HepG2 (cell line): ENCODE results near the gene DNAJC7. TPM values are rescaled to one million over a fixed set of nuclear protein-coding genes. Genes with fewer than 3 reads are reported as not detected.

ENCODE experiments used
- ATAC-seq: fragments of 200-7000 bp; cut with Tn5 transposase; 3 replicates; pipeline ENCODE4 v1.9.1; 2020; ENCODE audit warnings: mild to moderate bottlenecking, moderate library complexity
- BruUV-seq: library from RNA; stranded (reverse); fragments of 400-500 nt; replicated peaks from 2 replicates; lab custom pipeline; 2021; lab: Mats Ljungman, UMichigan
- CTCF ChIA-PET: fragments of 300-600 bp; formaldehyde crosslinking; extraction: SDS; loops from one replicate; lab custom pipeline; 2021; ENCODE audit warnings: low total read pairs, inconsistent platforms, low intra/inter-chr PET ratio; lab: Yijun Ruan, JAX
- POLR2A ChIA-PET: fragments of 350-600 bp; sonication (Branson Sonifier 250); formaldehyde crosslinking; loops from one replicate; lab custom pipeline; 2020; ENCODE audit warnings: antibody characterized with exemption, inconsistent platforms; lab: Yijun Ruan, JAX
- DNase-seq: peaks from one replicate; pipeline ENCODE4 v3.0.0-alpha.2; 2015; ENCODE audit warnings: low spot score
- FAIRE-seq: peaks from 3 replicates; lab custom pipeline; 2011; peaks lifted over from hg19 to GRCh38; lab: Jason Lieb, UNC
- H2AFZ ChIP-seq: one replicate; pipeline ENCODE4 v1.6.1; 2011; ENCODE audit warnings: low read length, inconsistent platforms
- H3K27ac ChIP-seq: fragments of 300-600 bp; 3 replicates; pipeline ENCODE4 v1.8.0; 2011; ENCODE audit warnings: mixed run types, mild to moderate bottlenecking, mixed read lengths, low read length, inconsistent platforms; ENCODE audit not compliant: insufficient read depth; ENCODE audit errors: extremely low read length
- H3K27me3 ChIP-seq, 2 experiments: fragments of 200-600 bp in 1 of 2; 2 replicates in 1 of 2; 3 replicates in 1 of 2; pipeline versions ENCODE4 v1.6.0 to v1.8.0; 2011; ENCODE audit warnings: low read length in 2 of 2, mild to moderate bottlenecking in 2 of 2, moderate library complexity in 2 of 2, inconsistent platforms in 1 of 2; ENCODE audit not compliant: insufficient read depth in 2 of 2, control insufficient read depth in 1 of 2
- H3K36me3 ChIP-seq, 2 experiments: fragments of 200-600 bp in 1 of 2; replicated peaks in 1 of 2; 2 replicates in 1 of 2; 3 replicates in 1 of 2; pipeline versions ENCODE4 v1.5.1 to v1.8.0; 2011; ENCODE audit warnings: low read length in 2 of 2, inconsistent platforms in 1 of 2; ENCODE audit not compliant: insufficient read depth in 2 of 2, control insufficient read depth in 1 of 2
- H3K4me1 ChIP-seq: 2 replicates; pipeline ENCODE4 v1.5.1; 2012; ENCODE audit warnings: low read length, inconsistent platforms; ENCODE audit not compliant: insufficient read depth
- H3K4me2 ChIP-seq: 2 replicates; pipeline ENCODE4 v1.6.0; 2011; ENCODE audit warnings: low read depth, low read length, inconsistent platforms
- H3K4me3 ChIP-seq, 3 experiments: fragments of 200-600 bp in 1 of 3; sonication (generic), shearing (Covaris generic) in 1 of 3; replicated peaks in 1 of 3; 2 replicates each; pipeline ENCODE4 v1.5.1; 2011 to 2016; ENCODE audit warnings: low read length in 3 of 3, inconsistent platforms in 2 of 3, low read depth in 2 of 3, mild to moderate bottlenecking in 2 of 3, control low read depth in 1 of 3, mixed read lengths in 1 of 3; ENCODE audit not compliant: insufficient read depth in 1 of 3
- H3K79me2 ChIP-seq: one replicate; pipeline ENCODE4 v1.6.1; 2011; ENCODE audit warnings: low read length, inconsistent platforms; ENCODE audit not compliant: insufficient read depth
- H3K9ac ChIP-seq: 2 replicates; pipeline ENCODE4 v1.6.0; 2011; ENCODE audit warnings: mild to moderate bottlenecking, low read depth, low read length, inconsistent platforms; ENCODE audit not compliant: insufficient read depth
- H3K9me3 ChIP-seq: 2 replicates; pipeline ENCODE4 v1.5.1; 2012; ENCODE audit warnings: mild to moderate bottlenecking, low read length
- H4K20me1 ChIP-seq: 2 replicates; pipeline ENCODE4 v1.6.0; 2011; ENCODE audit warnings: inconsistent platforms, mild to moderate bottlenecking, low read length, moderate library complexity; ENCODE audit not compliant: insufficient read depth
- ATF5 ChIP-seq: sonication (generic); formaldehyde crosslinking; IDR thresholded peaks from 2 replicates; pipeline ENCODE4 v1.4.0; 2020; ENCODE audit warnings: mild to moderate bottlenecking, low read depth, missing genetic modification reagents
- FOXA1 ChIP-seq, 2 experiments: fragments of 450-650 bp in 1 of 2; sonication (generic) in 1 of 2; formaldehyde crosslinking in 1 of 2; IDR thresholded peaks; 2 replicates each; pipeline versions ENCODE4 v1.4.0 to v1.6.1; 2016 to 2020; ENCODE audit warnings: missing genetic modification reagents in 1 of 2
- GATA4 ChIP-seq: sonication (generic); IDR thresholded peaks from 2 replicates; pipeline ENCODE4 v1.6.1; 2016; ENCODE audit warnings: antibody characterized with exemption, low read depth, borderline replicate concordance
- JUNB ChIP-seq: sonication (generic); formaldehyde crosslinking; IDR thresholded peaks from 2 replicates; pipeline ENCODE4 v1.8.0; 2022; ENCODE audit warnings: missing genetic modification reagents, mild to moderate bottlenecking, borderline replicate concordance
- KDM5B ChIP-seq: sonication (generic); formaldehyde crosslinking; IDR thresholded peaks from 2 replicates; pipeline ENCODE4 v1.4.0; 2020; ENCODE audit warnings: missing genetic modification reagents, mild to moderate bottlenecking, borderline replicate concordance
- KMT2B ChIP-seq: IDR thresholded peaks from 2 replicates; pipeline ENCODE4 v1.6.1; 2016; ENCODE audit warnings: missing genetic modification reagents, missing compliant biosample characterization
- RORA ChIP-seq: sonication (generic); formaldehyde crosslinking; IDR thresholded peaks from 2 replicates; pipeline ENCODE4 v1.5.0; 2020; ENCODE audit warnings: mild to moderate bottlenecking, missing genetic modification reagents, moderate library complexity
- SALL1 ChIP-seq: sonication (generic); formaldehyde crosslinking; IDR thresholded peaks from 2 replicates; pipeline ENCODE4 v1.8.0; 2022; ENCODE audit warnings: mild to moderate bottlenecking, missing genetic modification reagents
- SATB2 ChIP-seq: sonication (generic); formaldehyde crosslinking; IDR thresholded peaks from 2 replicates; pipeline ENCODE4 v1.5.0; 2020; ENCODE audit warnings: missing genetic modification reagents
- SP1 ChIP-seq, 2 experiments: fragments of 450-650 bp in 1 of 2; sonication (generic) in 1 of 2; formaldehyde crosslinking in 1 of 2; IDR thresholded peaks; 2 replicates each; pipeline versions ENCODE4 v1.4.0 to v1.6.1; 2016 to 2020; ENCODE audit warnings: missing genetic modification reagents in 1 of 2
- TBP ChIP-seq: sonication (generic); formaldehyde crosslinking; IDR thresholded peaks from 2 replicates; pipeline ENCODE4 v1.5.0; 2020; ENCODE audit warnings: missing genetic modification reagents
- ZNF275 ChIP-seq: sonication (generic); formaldehyde crosslinking; IDR thresholded peaks from 2 replicates; pipeline ENCODE4 v1.8.0; 2022; ENCODE audit warnings: missing genetic modification reagents, mild to moderate bottlenecking, inconsistent platforms, borderline replicate concordance
- ZNF772 ChIP-seq: sonication (generic); formaldehyde crosslinking; IDR thresholded peaks from 2 replicates; pipeline ENCODE4 v1.5.0; 2020; ENCODE audit warnings: mild to moderate bottlenecking, missing genetic modification reagents
- ZSCAN5A ChIP-seq: sonication (generic); formaldehyde crosslinking; IDR thresholded peaks from 2 replicates; pipeline ENCODE4 v1.8.0; 2022; ENCODE audit warnings: mild to moderate bottlenecking, missing genetic modification reagents, borderline replicate concordance
- WGBS: methylation state at CpG from one replicate; pipeline ENCODE4 v1.1.6; 2017; ENCODE audit warnings: low lambda C conversion rate; 5-methylcytosine and 5-hydroxymethylcytosine counted together
- in situ Hi-C: cut with HindIII; loops from 2 replicates; pipeline ENCODE4 v1.10.0; 2017; ENCODE audit warnings: low pct_unique_long_range_greater_than_20kb; ENCODE audit not compliant: extremely low pct_ligation_motif_present
- intact Hi-C: fragments of 100-400 bp; cut with micrococcal nuclease; formaldehyde crosslinking; loops from one replicate; pipeline ENCODE4 v1.10.0; 2022; ENCODE audit not compliant: unreplicated experiment
- polyA plus RNA-seq, 8 experiments: library from polyadenylated mRNA; depleted of rRNA in 3 of 8; stranded (reverse) in 7 of 8; unstranded in 1 of 8; fragments of >200 nt; fragmentation: Illumina TruSeq in 4 of 8; extraction: Trizol in 4 of 8; gene quantifications; 2 replicates each; pipeline versions ENCODE4 v1.2.1 to v1.2.3, GENCODE V29; 2011 to 2016; ENCODE audit warnings: low read depth in 4 of 8, missing spikeins in 1 of 8, mixed read lengths in 1 of 8; ENCODE audit not compliant: insufficient read depth in 1 of 8
- total RNA-seq, 5 experiments: library from RNA; depleted of rRNA; stranded (reverse); fragments of >200 nt; fragmentation: Illumina TruSeq; extraction: Trizol; gene quantifications; 2 replicates each; pipeline ENCODE4 v1.2.3, GENCODE V29; 2016; ENCODE audit warnings: low read depth in 1 of 5
- TF ChIP-seq, protein P1 (sequence below): sonication (generic); formaldehyde crosslinking; conservative IDR thresholded peaks from 2 replicates; pipeline ENCODE4 v1.8.0; 2022; ENCODE audit warnings: low read depth, missing genetic modification reagents

DNAJC7 gene
- total and polyA plus RNA-seq, 2 of the 13 experiments (the other 11 are each of a cell fraction or from before 2014, with no cell fraction given), result 47.7 to 132 TPM

- no peak for TF ChIP-seq KMT2B
- TF ChIP-seq, protein P1, sequence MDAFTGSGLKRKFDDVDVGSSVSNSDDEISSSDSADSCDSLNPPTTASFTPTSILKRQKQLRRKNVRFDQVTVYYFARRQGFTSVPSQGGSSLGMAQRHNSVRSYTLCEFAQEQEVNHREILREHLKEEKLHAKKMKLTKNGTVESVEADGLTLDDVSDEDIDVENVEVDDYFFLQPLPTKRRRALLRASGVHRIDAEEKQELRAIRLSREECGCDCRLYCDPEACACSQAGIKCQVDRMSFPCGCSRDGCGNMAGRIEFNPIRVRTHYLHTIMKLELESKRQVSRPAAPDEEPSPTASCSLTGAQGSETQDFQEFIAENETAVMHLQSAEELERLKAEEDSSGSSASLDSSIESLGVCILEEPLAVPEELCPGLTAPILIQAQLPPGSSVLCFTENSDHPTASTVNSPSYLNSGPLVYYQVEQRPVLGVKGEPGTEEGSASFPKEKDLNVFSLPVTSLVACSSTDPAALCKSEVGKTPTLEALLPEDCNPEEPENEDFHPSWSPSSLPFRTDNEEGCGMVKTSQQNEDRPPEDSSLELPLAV (CRISPR knock-in tag), result no peak
- no peak for TF ChIP-seq ZNF772
- TF ChIP-seq SALL1 (CRISPR knock-in tag), result no peak; the same call in 1 of the 2 replicates
- no peak for TF ChIP-seq ZSCAN5A (CRISPR knock-in tag)
These were observed 60.0 kb downstream of the DNAJC7 start (continued) for GRCh38 chr17:41957031-41957868.

DNA sequence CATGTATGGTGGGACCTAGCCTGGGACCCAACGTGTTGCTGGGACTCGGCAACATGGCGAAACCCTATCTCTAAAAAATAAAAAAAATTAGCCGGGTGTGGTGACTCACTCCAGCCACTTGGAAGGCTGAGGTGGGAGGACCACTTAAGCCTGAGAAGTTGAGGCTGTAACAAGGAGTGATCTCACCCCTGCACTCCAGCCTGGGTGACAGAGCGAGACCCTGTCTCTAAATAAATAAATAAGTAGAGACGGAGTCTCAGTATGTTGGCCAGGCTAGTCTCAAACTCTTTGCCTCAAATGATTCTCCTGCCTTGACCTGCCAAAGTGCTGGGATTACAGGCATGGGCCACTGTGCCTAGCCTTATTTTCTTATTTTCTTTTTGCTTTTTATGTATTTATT is 60.7 kb downstream of the DNAJC7 start:
- ATAC-seq, result no peak
- Histone ChIP-seq H3K9ac (no peak overlapping the region), H3K4me1 (peaks cover 53% of the 10 kb centered on the region), H3K4me2 (peak overlapping the region; percentile 64; the same call in 1 of the 2 replicates), H2AFZ (no peak overlapping the region), H3K27me3 (peaks cover 3 to 13% of the 10 kb centered on the region in 2 experiments; a peak in 4 of 5 replicates), H3K4me3 (no peak overlapping the region), H3K9me3 (no peaks in the 10 kb centered on the region), H3K79me2 (no peaks in the 10 kb centered on the region), H3K36me3 (no peaks in the 10 kb centered on the region), H3K27ac (peak overlapping the region; percentile 56), H4K20me1 (no peaks in the 10 kb centered on the region)
- BruUV-seq, result no TSS peak
- POLR2A ChIA-PET, result interaction anchor here (1.4 to 4.6 kb wide), 3 partner anchors 27 to 92 kb away, joined by 5 to 62 read pairs (median 6); partner anchors contain the start of genes KLHL11 and ODAD4
- CTCF ChIA-PET, result no interaction called here
- 93% methylated on average over 6 of the region's 6 CpGs for WGBS
- in situ Hi-C loops, result loop anchor here (5.0 kb wide), 1 partner anchor 219 kb away; no protein-coding TSS in a partner anchor
- no peak for FAIRE-seq
- intact Hi-C loops, result loop anchor here (5.0 kb wide), 2 partner anchors 39 to 144 kb away; partner anchors contain the start of genes ACLY, FKBP10 and P3H4
- no peak for DNase-seq
- TF ChIP-seq TBP (CRISPR knock-in tag), result no peak
- TF ChIP-seq ZNF275 (CRISPR knock-in tag), result no peak
- no peak for TF ChIP-seq SP1 (IDR thresholded peaks at IDR 0.05)
- TF ChIP-seq SP1 (CRISPR knock-in tag; IDR thresholded peaks at IDR 0.05), result no peak
- TF ChIP-seq GATA4, result no peak
- TF ChIP-seq JUNB (CRISPR knock-in tag), result no peak
- no peak for TF ChIP-seq ATF5 (CRISPR knock-in tag)
- TF ChIP-seq RORA (CRISPR knock-in tag), result no peak
- TF ChIP-seq SATB2 (CRISPR knock-in tag), result no peak
- no peak for TF ChIP-seq KDM5B (CRISPR knock-in tag)
- no peak for TF ChIP-seq FOXA1 (IDR thresholded peaks at IDR 0.05)
- no peak for TF ChIP-seq FOXA1 (CRISPR knock-in tag; IDR thresholded peaks at IDR 0.05)
